Measurements from ENCODE around the gene DBF4.
"Not testable (repeated sequence)": the region's sequence is repeated elsewhere in the genome, so short reads cannot be mapped to it uniquely, and the experiment has no call there.

DNA sequence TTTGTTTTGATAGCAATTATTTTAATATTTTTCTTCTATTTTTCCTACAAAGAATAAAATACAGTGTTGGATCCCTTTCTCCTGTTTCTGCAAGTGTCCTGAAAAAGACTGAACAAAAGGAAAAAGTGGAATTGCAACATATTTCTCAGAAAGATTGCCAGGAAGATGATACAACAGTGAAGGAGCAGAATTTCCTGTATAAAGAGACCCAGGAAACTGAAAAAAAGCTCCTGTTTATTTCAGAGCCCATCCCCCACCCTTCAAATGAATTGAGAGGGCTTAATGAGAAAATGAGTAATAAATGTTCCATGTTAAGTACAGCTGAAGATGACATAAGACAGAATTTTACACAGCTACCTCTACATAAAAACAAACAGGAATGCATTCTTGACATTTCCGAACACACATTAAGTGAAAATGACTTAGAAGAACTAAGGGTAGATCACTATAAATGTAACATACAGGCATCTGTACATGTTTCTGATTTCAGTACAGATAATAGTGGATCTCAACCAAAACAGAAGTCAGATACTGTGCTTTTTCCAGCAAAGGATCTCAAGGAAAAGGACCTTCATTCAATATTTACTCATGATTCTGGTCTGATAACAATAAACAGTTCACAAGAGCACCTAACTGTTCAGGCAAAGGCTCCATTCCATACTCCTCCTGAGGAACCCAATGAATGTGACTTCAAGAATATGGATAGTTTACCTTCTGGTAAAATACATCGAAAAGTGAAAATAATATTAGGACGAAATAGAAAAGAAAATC, 31.0 kb downstream of the DBF4 start:
- TF ChIP-seq CTCF (IDR thresholded peaks at IDR 0.05); EZH2 (IDR thresholded peaks at IDR 0.05; ENCODE audit: borderline replicate concordance, insufficient read depth, low read depth, low read length, poor library complexity, severe bottlenecking): not testable (repeated sequence)
